GM18502 (cell line): ENCODE data around the gene KIAA0825.

Experiments used
- ATAC-seq: cut with Tn5 transposase; IDR thresholded peaks from one replicate; pipeline ENCODE4 v1.9.1; 2021; ENCODE audit warnings: mild to moderate bottlenecking; ENCODE audit not compliant: unreplicated experiment, poor library complexity

KIAA0825 gene

GRCh38 chr5:94263068-94263467 lies 355.3 kb downstream of the KIAA0825 start:
- ATAC-seq, result peak; percentile 70

- ATAC-seq, result no peak
These were observed 358.3 kb downstream of the KIAA0825 start for GRCh38 chr5:94260096-94260495.

GRCh38 chr5:94254214-94254613 lies 364.2 kb downstream of the KIAA0825 start:
- ATAC-seq, result no peak

- no peak for ATAC-seq
These were observed 367.4 kb downstream of the KIAA0825 start for GRCh38 chr5:94250985-94251384.

GRCh38 chr5:94249430-94249829 lies 369.0 kb downstream of the KIAA0825 start:
- ATAC-seq, result no peak

- no peak for ATAC-seq
These were observed 370.1 kb downstream of the KIAA0825 start for GRCh38 chr5:94248175-94248875.

- no peak for ATAC-seq
These were observed 372.8 kb downstream of the KIAA0825 start for GRCh38 chr5:94245608-94246007.

- no peak for ATAC-seq
These were observed 373.5 kb downstream of the KIAA0825 start for GRCh38 chr5:94244921-94245320.

- ATAC-seq, result no peak
These were observed 374.8 kb downstream of the KIAA0825 start for GRCh38 chr5:94243612-94244011.

GRCh38 chr5:94240993-94241651 lies 377.3 kb downstream of the KIAA0825 start:
- ATAC-seq, result no peak

GRCh38 chr5:94240596-94240992 lies 377.8 kb downstream of the KIAA0825 start:
- ATAC-seq, result no peak

- ATAC-seq, result no peak
These were observed 378.3 kb downstream of the KIAA0825 start for GRCh38 chr5:94240134-94240533.

- ATAC-seq, result no peak
These were observed 379.1 kb downstream of the KIAA0825 start for GRCh38 chr5:94239266-94239665.

GRCh38 chr5:94234987-94235386 lies 383.4 kb downstream of the KIAA0825 start:
- no peak for ATAC-seq

GRCh38 chr5:94228791-94229190 lies 389.6 kb downstream of the KIAA0825 start:
- ATAC-seq, result no peak

- no peak for ATAC-seq
These were observed 395.2 kb downstream of the KIAA0825 start for GRCh38 chr5:94223235-94223634.

- no peak for ATAC-seq
These were observed 400.0 kb downstream of the KIAA0825 start for GRCh38 chr5:94218374-94218773.

- ATAC-seq, result no peak
These were observed 400.7 kb downstream of the KIAA0825 start for GRCh38 chr5:94217745-94218144.

GRCh38 chr5:94217216-94217615 lies 401.2 kb downstream of the KIAA0825 start:
- ATAC-seq, result no peak

GRCh38 chr5:94212476-94212875 lies 405.9 kb downstream of the KIAA0825 start:
- no peak for ATAC-seq

GRCh38 chr5:94209774-94210355 lies 408.5 kb downstream of the KIAA0825 start:
- ATAC-seq, result no peak

- no peak for ATAC-seq
These were observed 409.1 kb downstream of the KIAA0825 start for GRCh38 chr5:94209272-94209671.
